AG09309 (cell line): ENCODE results near the gene STAT5A.

ENCODE experiments used
- DNase-seq: peaks from one replicate; pipeline ENCODE4 v3.0.0-alpha.2; 2010; ENCODE audit warnings: low read depth
- H3K4me3 ChIP-seq: 2 replicates; pipeline ENCODE4 v1.5.1; 2011; ENCODE audit warnings: mild to moderate bottlenecking, low read depth, low read length, moderate library complexity; ENCODE audit not compliant: control insufficient read depth
- CTCF ChIP-seq: IDR thresholded peaks from 2 replicates; pipeline ENCODE4 v1.5.1; 2011; ENCODE audit warnings: mild to moderate bottlenecking, low read depth, low read length, inconsistent platforms; ENCODE audit not compliant: insufficient read depth, control insufficient read depth; ENCODE audit errors: missing control alignments

The STAT5A gene

DNA sequence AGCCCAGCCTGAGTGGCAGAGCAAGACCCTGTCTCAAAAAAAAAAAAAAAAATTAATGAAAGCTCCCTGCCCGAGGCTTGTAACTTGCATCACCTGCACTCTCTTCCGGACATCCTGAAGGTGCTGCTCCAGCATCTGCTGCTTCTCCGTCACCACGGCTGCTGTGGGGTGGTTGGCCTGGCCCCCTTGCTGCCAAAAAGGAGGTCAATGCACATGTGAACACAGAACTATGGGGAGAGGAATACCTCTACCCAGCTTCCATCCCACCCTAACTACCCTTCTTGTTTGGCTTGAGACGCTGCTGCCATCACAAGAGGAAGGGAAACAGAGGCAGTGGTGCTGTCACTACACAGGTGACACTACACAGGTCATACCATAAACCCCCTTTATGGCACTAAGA, 50.9 kb downstream of the STAT5A start:
- H3K4me3 ChIP-seq = no peak overlapping the region
- TF ChIP-seq CTCF = no peak

GRCh38 chr17:42340691-42341127, 52.4 kb downstream of the STAT5A start:
- no peak overlapping the region for H3K4me3 ChIP-seq
- TF ChIP-seq CTCF = no peak
- no peak for DNase-seq

More for the DNA sequence above, 50.9 kb downstream of the STAT5A start:
- no peak for DNase-seq

DNA sequence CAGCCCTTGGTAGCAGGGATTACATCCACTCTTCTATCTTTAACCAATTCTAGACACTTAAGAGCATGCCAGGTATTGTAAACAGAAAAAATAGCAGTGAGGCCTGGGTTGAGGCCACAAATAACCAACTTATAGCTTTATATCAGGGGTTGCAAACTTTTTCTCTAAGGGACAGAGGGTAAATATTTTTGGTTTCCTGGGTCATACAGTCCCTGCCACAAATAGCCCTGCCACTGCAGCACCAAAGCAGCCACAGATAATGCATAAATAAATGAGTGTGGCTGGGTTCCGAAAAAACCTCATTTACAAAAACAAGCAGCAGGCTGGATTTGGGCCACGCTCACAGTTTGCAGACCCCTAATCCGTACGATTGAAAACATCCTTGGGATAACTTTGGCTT, 53.3 kb downstream of the STAT5A start:
- no peak for DNase-seq
- TF ChIP-seq CTCF = no peak
- no peak overlapping the region for H3K4me3 ChIP-seq

GRCh38 chr17:42342242-42343008, 54.1 kb downstream of the STAT5A start:
- H3K4me3 ChIP-seq = no peak overlapping the region
- TF ChIP-seq CTCF = no peak
- no peak for DNase-seq

GRCh38 chr17:42345396-42346073, 57.2 kb downstream of the STAT5A start:
- no peak overlapping the region for H3K4me3 ChIP-seq
- no peak for DNase-seq
- TF ChIP-seq CTCF = no peak

GRCh38 chr17:42346481-42346880, 58.2 kb downstream of the STAT5A start:
- DNase-seq = no peak
- no peak for TF ChIP-seq CTCF
- no peak overlapping the region for H3K4me3 ChIP-seq

GRCh38 chr17:42347198-42347597, 58.9 kb downstream of the STAT5A start:
- H3K4me3 ChIP-seq = no peak overlapping the region
- peak; percentile 63 for DNase-seq
- TF ChIP-seq CTCF = no peak
